GM12878 (cell line): ENCODE data around the gene OR6X1. TPM values are rescaled to one million over a fixed set of nuclear protein-coding genes. Genes with fewer than 3 reads are reported as not detected.

Source experiments
- ATAC-seq: fragments of 200-7000 bp; cut with Tn5 transposase; 3 replicates; pipeline ENCODE4 v1.9.1; 2020; ENCODE audit warnings: mild to moderate bottlenecking, moderate library complexity
- BruUV-seq: library from RNA; stranded (reverse); fragments of 400-500 nt; replicated peaks from 2 replicates; lab custom pipeline; 2021; lab: Mats Ljungman, UMichigan
- CTCF ChIA-PET: fragments of 300-600 bp; sonication (Branson Sonifier 250); formaldehyde crosslinking; extraction: SDS; loops from one replicate; lab custom pipeline; 2021; ENCODE audit warnings: inconsistent platforms; lab: Yijun Ruan, JAX
- POLR2A ChIA-PET: fragments of 350-600 bp; formaldehyde crosslinking; extraction: SDS; loops from one replicate; lab custom pipeline; 2021; ENCODE audit warnings: inconsistent platforms; lab: Charles Lee
- RAD21 ChIA-PET: fragments of 300-600 bp; sonication (Branson Sonifier 250); formaldehyde crosslinking; loops from one replicate; lab custom pipeline; 2023; ENCODE audit warnings: antibody characterized with exemption; ENCODE audit not compliant: unreplicated experiment; lab: Charles Lee
- SMC1A ChIA-PET: fragments of 300-600 bp; sonication (Branson Sonifier 250); formaldehyde crosslinking; loops from one replicate; lab custom pipeline; 2023; ENCODE audit not compliant: unreplicated experiment, uncharacterized antibody; lab: Charles Lee
- DNase-seq: peaks from one replicate; pipeline ENCODE4 v3.0.0-alpha.2; 2011; ENCODE audit warnings: low read depth, low spot score
- FAIRE-seq: peaks from 3 replicates; lab custom pipeline; 2011; peaks lifted over from hg19 to GRCh38; lab: Jason Lieb, UNC
- H2AFZ ChIP-seq: 2 replicates; pipeline ENCODE4 v1.6.0; 2011; ENCODE audit warnings: low read depth, low read length, control low read depth; ENCODE audit not compliant: control insufficient read depth
- H3K27ac ChIP-seq: 2 replicates; pipeline ENCODE4 v1.5.1; 2011; ENCODE audit warnings: control low read depth; ENCODE audit not compliant: control insufficient read depth, insufficient read depth
- H3K27me3 ChIP-seq, 2 experiments: replicated peaks in 1 of 2; 2 replicates each; pipeline versions ENCODE4 v1.6.0 to v1.6.1; 2011; ENCODE audit warnings: low read length in 1 of 2; ENCODE audit not compliant: control insufficient read depth in 2 of 2, insufficient read depth in 2 of 2
- H3K36me3 ChIP-seq, 2 experiments: 2 replicates each; pipeline ENCODE4 v1.5.1; 2011; ENCODE audit warnings: low read length in 1 of 2; ENCODE audit not compliant: control insufficient read depth in 2 of 2, insufficient read depth in 2 of 2
- H3K4me1 ChIP-seq: 2 replicates; pipeline ENCODE4 v1.6.1; 2011; ENCODE audit warnings: mild to moderate bottlenecking, low read length, moderate library complexity, mixed read lengths; ENCODE audit not compliant: control insufficient read depth, insufficient read depth
- H3K4me2 ChIP-seq: 2 replicates; pipeline ENCODE4 v1.6.0; 2011; ENCODE audit warnings: control low read depth; ENCODE audit not compliant: control insufficient read depth, insufficient read depth
- H3K4me3 ChIP-seq: fragments of 200-600 bp; sonication (generic); 2 replicates; pipeline ENCODE4 v1.5.1; 2016
- H3K79me2 ChIP-seq: 2 replicates; pipeline ENCODE4 v1.6.0; 2011; ENCODE audit warnings: low read length; ENCODE audit not compliant: control insufficient read depth, insufficient read depth
- H3K9ac ChIP-seq: 2 replicates; pipeline ENCODE4 v1.8.0; 2011; ENCODE audit warnings: low read length, control low read depth, mixed read lengths; ENCODE audit not compliant: control insufficient read depth, insufficient read depth
- H3K9me3 ChIP-seq: replicated peaks from 3 replicates; pipeline ENCODE4 v1.5.1; 2011; ENCODE audit warnings: mild to moderate bottlenecking, low read length; ENCODE audit not compliant: control insufficient read depth, insufficient read depth
- H4K20me1 ChIP-seq: 2 replicates; pipeline ENCODE4 v1.6.0; 2011; ENCODE audit not compliant: control insufficient read depth, insufficient read depth
- CBX5 ChIP-seq: sonication (generic); IDR thresholded peaks from 2 replicates; pipeline ENCODE4 v1.6.1; 2016; ENCODE audit warnings: low read depth, moderate library complexity, mild to moderate bottlenecking, inconsistent platforms
- CREB1 ChIP-seq: IDR thresholded peaks from 2 replicates; pipeline ENCODE4 v1.6.1; 2012; ENCODE audit warnings: low read depth, mild to moderate bottlenecking, inconsistent platforms
- KDM1A ChIP-seq: fragments of 200-600 bp; sonication (generic); IDR thresholded peaks from 2 replicates; pipeline ENCODE4 v1.6.1; 2016; ENCODE audit warnings: borderline replicate concordance
- MTA2 ChIP-seq: fragments of 450-650 bp; IDR thresholded peaks from 2 replicates; pipeline ENCODE4 v1.6.1; 2016; ENCODE audit warnings: low read depth, mild to moderate bottlenecking, moderate library complexity
- NFIC ChIP-seq: IDR thresholded peaks from 2 replicates; pipeline ENCODE4 v1.6.1; 2012; ENCODE audit warnings: low read depth, mild to moderate bottlenecking, inconsistent platforms, low read length, moderate library complexity
- PRDM15 ChIP-seq: fragments of 450-650 bp; formaldehyde crosslinking; IDR thresholded peaks from 2 replicates; pipeline ENCODE4 v1.4.0; 2020; ENCODE audit warnings: mild to moderate bottlenecking, moderate library complexity
- RBBP5 ChIP-seq: fragments of 200-600 bp; sonication (generic); conservative IDR thresholded peaks from 2 replicates; pipeline ENCODE4 v1.6.1; 2016
- SPI1 ChIP-seq: IDR thresholded peaks from 2 replicates; pipeline ENCODE4 v1.6.1; 2011; ENCODE audit warnings: low read depth, mild to moderate bottlenecking, low read length, moderate library complexity, borderline replicate concordance; ENCODE audit not compliant: insufficient read depth
- ZNF622 ChIP-seq: fragments of 450-650 bp; IDR thresholded peaks from 2 replicates; pipeline ENCODE4 v1.6.1; 2017; ENCODE audit warnings: mild to moderate bottlenecking, inconsistent platforms
- ZSCAN29 ChIP-seq: fragments of 450-650 bp; IDR thresholded peaks from 2 replicates; pipeline ENCODE4 v1.6.1; 2017; ENCODE audit warnings: mild to moderate bottlenecking, moderate library complexity
- WGBS: methylation state at CpG from one replicate; pipeline ENCODE4 v1.1.6; 2016; ENCODE audit warnings: low lambda C conversion rate; ENCODE audit not compliant: insufficient replicate concordance, insufficient coverage; ENCODE audit errors: missing lambda C conversion rate; 5-methylcytosine and 5-hydroxymethylcytosine counted together
- in situ Hi-C: fragments of 300-500 bp; cut with MboI; formaldehyde crosslinking; loops from 9 replicates; pipeline ENCODE4 v1.14.3; 2018; ENCODE audit warnings: mixed read lengths
- intact Hi-C: fragments of 100-400 bp; cut with micrococcal nuclease; formaldehyde crosslinking; loops from one replicate; pipeline ENCODE4 v1.14.2; 2022; ENCODE audit not compliant: unreplicated experiment
- polyA plus RNA-seq, 11 experiments: library from polyadenylated mRNA; depleted of rRNA in 4 of 11; unstranded in 6 of 11; stranded (reverse) in 5 of 11; fragments of >200 nt; fragmentation: Nextera tagmentation in 4 of 11; fragmentation: Illumina TruSeq in 1 of 11; extraction: Ambion mirVana in 4 of 11; extraction: Trizol in 1 of 11; gene quantifications; 1 replicate in 1 of 11; 2 replicates in 10 of 11; pipeline versions ENCODE4 v1.2.1 to v1.2.3, GENCODE V29; 2011 to 2016; ENCODE audit warnings: inconsistent platforms in 2 of 11, missing spikeins in 2 of 11, low read depth in 1 of 11
- total RNA-seq, 4 experiments: library from RNA; depleted of rRNA in 3 of 4; stranded (reverse); fragments of >200 nt in 3 of 4; fragmentation: Illumina TruSeq in 1 of 4; extraction: Trizol in 1 of 4; gene quantifications; 2 replicates each; pipeline versions ENCODE4 v1.2.1 to v1.2.3, GENCODE V29; 2013 to 2021
- TF ChIP-seq, protein P1 (sequence below): fragments of 450-650 bp; IDR thresholded peaks from 2 replicates; pipeline ENCODE4 v1.6.1; 2017; ENCODE audit warnings: mild to moderate bottlenecking, low read depth, inconsistent platforms; ENCODE audit not compliant: poor library complexity, severe bottlenecking

Gene OR6X1
- total and polyA plus RNA-seq, 10 of the 15 experiments (the other 5 are each of a cell fraction or from before 2014, with no cell fraction given) = not detected

GRCh38 chr11:123707206-123707605, 47.1 kb downstream of the OR6X1 start:
- H3K4me2 ChIP-seq = no peak overlapping the region
- H3K4me1 ChIP-seq = no peaks in the 10 kb centered on the region
- H4K20me1 ChIP-seq = no peaks in the 10 kb centered on the region
- POLR2A ChIA-PET = interaction anchor here (1.7 kb wide), 1 partner anchor 65 kb away, joined by 4 read pairs; no protein-coding TSS in a partner anchor
- SMC1A ChIA-PET = interaction anchor here (0.8 to 3.6 kb wide), 18 partner anchors 12 to 229 kb away, joined by 3 to 26 read pairs (median 4); no protein-coding TSS in a partner anchor
- no peak overlapping the region for H3K9ac ChIP-seq
- CTCF ChIA-PET = interaction anchor here (0.6 to 12.7 kb wide), 36 partner anchors 9 to 836 kb away, joined by 3 to 213 read pairs (median 4); partner anchors contain the start of gene SCN3B
- no peaks in the 10 kb centered on the region for H3K36me3 ChIP-seq
- no peak for FAIRE-seq
- H3K27me3 ChIP-seq = peaks cover 0 to 2% of the 10 kb centered on the region in 2 experiments; a peak in 1 of 4 replicates
- no peak overlapping the region for H2AFZ ChIP-seq
- no peak for DNase-seq
- intact Hi-C loops = loop anchor here (1.0 to 10.0 kb wide), 3 partner anchors 66 to 602 kb away; no protein-coding TSS in a partner anchor
- BruUV-seq = no TSS peak
- H3K4me3 ChIP-seq = no peak overlapping the region
- H3K9me3 ChIP-seq = no peaks in the 10 kb centered on the region
- WGBS = 66% methylated on average over 3 of the region's 3 CpGs
- no peak for ATAC-seq
- RAD21 ChIA-PET = interaction anchor here (1.2 to 2.9 kb wide), 9 partner anchors 55 to 604 kb away, joined by 3 to 43 read pairs (median 6); no protein-coding TSS in a partner anchor
- TF ChIP-seq, protein P1, sequence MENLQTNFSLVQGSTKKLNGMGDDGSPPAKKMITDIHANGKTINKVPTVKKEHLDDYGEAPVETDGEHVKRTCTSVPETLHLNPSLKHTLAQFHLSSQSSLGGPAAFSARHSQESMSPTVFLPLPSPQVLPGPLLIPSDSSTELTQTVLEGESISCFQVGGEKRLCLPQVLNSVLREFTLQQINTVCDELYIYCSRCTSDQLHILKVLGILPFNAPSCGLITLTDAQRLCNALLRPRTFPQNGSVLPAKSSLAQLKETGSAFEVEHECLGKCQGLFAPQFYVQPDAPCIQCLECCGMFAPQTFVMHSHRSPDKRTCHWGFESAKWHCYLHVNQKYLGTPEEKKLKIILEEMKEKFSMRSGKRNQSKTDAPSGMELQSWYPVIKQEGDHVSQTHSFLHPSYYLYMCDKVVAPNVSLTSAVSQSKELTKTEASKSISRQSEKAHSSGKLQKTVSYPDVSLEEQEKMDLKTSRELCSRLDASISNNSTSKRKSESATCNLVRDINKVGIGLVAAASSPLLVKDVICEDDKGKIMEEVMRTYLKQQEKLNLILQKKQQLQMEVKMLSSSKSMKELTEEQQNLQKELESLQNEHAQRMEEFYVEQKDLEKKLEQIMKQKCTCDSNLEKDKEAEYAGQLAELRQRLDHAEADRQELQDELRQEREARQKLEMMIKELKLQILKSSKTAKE = no peak
- TF ChIP-seq ZNF622 (no peak), KDM1A (no peak), SPI1 (no peak), PRDM15 (CRISPR knock-in tag) (no peak), CREB1 (no peak), RBBP5 (no peak), NFIC (no peak), CBX5 (no peak), ZSCAN29 (no peak), MTA2 (no peak)
- no peak overlapping the region for H3K27ac ChIP-seq
- in situ Hi-C loops = loop anchor here (5.0 kb wide), 1 partner anchor 125 kb away; no protein-coding TSS in a partner anchor
- no peaks in the 10 kb centered on the region for H3K79me2 ChIP-seq
